Lower lobe of right lung (tissue), 2 donors: Measurements from ENCODE around the gene DENND2A. TPM values are rescaled to one million over a fixed set of nuclear protein-coding genes. Genes with fewer than 3 reads are reported as not detected.
"Not testable (repeated sequence)": the region's sequence is repeated elsewhere in the genome, so short reads cannot be mapped to it uniquely, and the experiment has no call there.

Experiments
- ATAC-seq, 2 donors: fragments of 200-7000 bp; cut with Tn5 transposase; one replicate each; pipeline ENCODE4 v1.9.1; 2020 to 2022; ENCODE audit warnings: mild to moderate bottlenecking in 2 of 2, moderate library complexity in 2 of 2
- DNase-seq: peaks from one replicate; pipeline ENCODE4 v3.0.0-alpha.2; 2020
- H3K27ac ChIP-seq: fragments of 200-600 bp; one replicate; pipeline ENCODE4 v1.8.0; 2022
- H3K27me3 ChIP-seq: fragments of 200-600 bp; one replicate; pipeline ENCODE4 v1.8.0; 2022; ENCODE audit warnings: low read depth
- H3K36me3 ChIP-seq: fragments of 200-600 bp; one replicate; pipeline ENCODE4 v1.8.0; 2022; ENCODE audit warnings: mild to moderate bottlenecking
- H3K4me1 ChIP-seq: fragments of 200-600 bp; one replicate; pipeline ENCODE4 v1.8.0; 2022
- H3K4me3 ChIP-seq: fragments of 200-600 bp; one replicate; pipeline ENCODE4 v1.8.0; 2022; ENCODE audit warnings: mild to moderate bottlenecking
- H3K9me3 ChIP-seq: fragments of 200-600 bp; one replicate; pipeline ENCODE4 v1.8.0; 2022
- intact Hi-C: fragments of 100-400 bp; cut with DNase I; formaldehyde crosslinking; loops from one replicate; pipeline ENCODE4 v1.11.0; 2022
- total RNA-seq: library from RNA; stranded (reverse); fragmentation: NEBNext Ultra II Directional; extraction: Animal tissue kit (Norgen Biotek cat#: 25700); gene quantifications from one replicate; pipeline ENCODE4 v1.2.1, GENCODE V29; 2021
- TF ChIP-seq, protein P1 (sequence below): fragments of 200-600 bp; IDR thresholded peaks from one replicate; pipeline ENCODE4 v1.8.0; 2022; ENCODE audit warnings: antibody characterized with exemption, mild to moderate bottlenecking
- donor health status: DM: no; HTN: yes; CAD: no; lungs with severe emphysema.

The DENND2A gene
- total RNA-seq, 1 donor from 2014 or later, result 19.0 TPM

- ATAC-seq, result peak; percentile 69 to 77
Measured at GRCh38 chr7:140646931-140647647, 6.5 kb upstream of the DENND2A start.

DNA sequence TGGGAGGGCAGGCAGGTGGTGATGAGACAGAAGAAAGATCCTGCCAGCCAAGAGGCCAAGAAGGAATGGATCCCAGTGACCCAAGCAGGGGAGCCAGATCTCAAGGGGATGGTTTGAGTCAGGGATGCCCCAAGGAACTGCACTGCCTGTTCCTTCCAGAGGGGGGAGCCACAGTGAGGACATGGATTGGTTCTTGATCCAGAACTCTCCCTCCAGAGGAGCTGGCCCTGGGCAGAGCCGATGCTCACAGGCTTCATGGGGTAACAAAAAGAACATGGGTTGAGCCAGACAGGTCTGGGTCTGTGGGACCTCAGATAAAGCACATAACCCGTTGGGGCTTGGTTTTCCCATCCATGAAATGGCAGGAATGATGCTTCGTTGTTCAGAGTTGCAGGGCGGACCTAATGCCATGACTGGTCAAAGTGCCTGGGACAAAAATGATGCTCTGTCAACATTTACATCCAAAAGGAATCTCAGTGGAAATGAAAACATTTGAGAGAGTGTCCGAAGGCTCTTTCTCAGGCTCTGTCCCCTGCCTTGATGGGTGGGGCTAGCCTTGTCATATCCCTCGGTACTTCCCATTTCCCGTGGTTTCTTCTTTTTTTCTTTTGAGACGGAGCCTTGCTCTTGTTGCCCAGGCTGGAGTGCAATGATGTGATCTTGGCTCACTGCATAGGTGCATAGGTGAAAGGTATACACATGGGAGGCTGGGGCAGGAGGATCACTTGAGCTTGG is 4.7 kb upstream of the DENND2A start:
- no peak overlapping the region for H3K27ac ChIP-seq
- ATAC-seq (no peak), DNase-seq (no peak)
- H3K4me3 ChIP-seq, result no peak overlapping the region
- H3K27me3 ChIP-seq, result peaks cover 23% of the 10 kb centered on the region
- H3K9me3 ChIP-seq, result no peaks in the 10 kb centered on the region
- intact Hi-C loops, result no loop called here
- peaks cover 11% of the 10 kb centered on the region for H3K4me1 ChIP-seq
- no peaks in the 10 kb centered on the region for H3K36me3 ChIP-seq
- TF ChIP-seq, protein P1, sequence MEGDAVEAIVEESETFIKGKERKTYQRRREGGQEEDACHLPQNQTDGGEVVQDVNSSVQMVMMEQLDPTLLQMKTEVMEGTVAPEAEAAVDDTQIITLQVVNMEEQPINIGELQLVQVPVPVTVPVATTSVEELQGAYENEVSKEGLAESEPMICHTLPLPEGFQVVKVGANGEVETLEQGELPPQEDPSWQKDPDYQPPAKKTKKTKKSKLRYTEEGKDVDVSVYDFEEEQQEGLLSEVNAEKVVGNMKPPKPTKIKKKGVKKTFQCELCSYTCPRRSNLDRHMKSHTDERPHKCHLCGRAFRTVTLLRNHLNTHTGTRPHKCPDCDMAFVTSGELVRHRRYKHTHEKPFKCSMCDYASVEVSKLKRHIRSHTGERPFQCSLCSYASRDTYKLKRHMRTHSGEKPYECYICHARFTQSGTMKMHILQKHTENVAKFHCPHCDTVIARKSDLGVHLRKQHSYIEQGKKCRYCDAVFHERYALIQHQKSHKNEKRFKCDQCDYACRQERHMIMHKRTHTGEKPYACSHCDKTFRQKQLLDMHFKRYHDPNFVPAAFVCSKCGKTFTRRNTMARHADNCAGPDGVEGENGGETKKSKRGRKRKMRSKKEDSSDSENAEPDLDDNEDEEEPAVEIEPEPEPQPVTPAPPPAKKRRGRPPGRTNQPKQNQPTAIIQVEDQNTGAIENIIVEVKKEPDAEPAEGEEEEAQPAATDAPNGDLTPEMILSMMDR, result peak; percentile 31

More at GRCh38 chr7:140646931-140647647, 6.5 kb upstream of the DENND2A start:
- Histone ChIP-seq H3K4me3 (no peak overlapping the region), H3K27me3 (peaks cover 13% of the 10 kb centered on the region), H3K27ac (no peak overlapping the region), H3K36me3 (no peaks in the 10 kb centered on the region), H3K9me3 (no peaks in the 10 kb centered on the region), H3K4me1 (peaks cover 5% of the 10 kb centered on the region)
- no peak for DNase-seq
- intact Hi-C loops, result no loop called here
- TF ChIP-seq, protein P1, result peak; percentile 50

DNA sequence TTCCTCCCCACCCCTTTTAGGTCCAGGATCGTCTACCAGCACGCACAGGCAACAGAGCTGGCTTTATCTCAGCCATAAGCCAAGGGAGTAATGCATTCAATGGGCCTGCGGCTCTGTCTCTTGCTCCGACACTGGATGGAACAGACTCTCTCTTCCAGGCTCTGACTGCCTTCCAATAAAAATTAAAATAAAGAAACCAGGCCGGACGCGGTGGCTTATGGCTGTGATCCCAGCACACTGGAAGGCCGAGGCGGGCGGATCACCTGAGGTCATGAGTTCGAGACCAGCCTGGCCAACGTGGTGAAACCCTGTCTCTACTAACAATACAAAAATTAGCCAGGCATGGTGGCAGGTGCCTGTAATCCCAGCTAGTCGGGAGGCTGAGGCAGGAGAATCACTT is 4.1 kb upstream of the DENND2A start:
- H3K4me3 ChIP-seq, H3K9me3 ChIP-seq, DNase-seq, intact Hi-C loops, H3K27ac ChIP-seq, ATAC-seq, H3K36me3 ChIP-seq: not testable (repeated sequence)
- Histone ChIP-seq H3K27me3 (peaks cover 28% of the 10 kb centered on the region), H3K4me1 (peaks cover 15% of the 10 kb centered on the region)

GRCh38 chr7:140643416-140643815 is 2.8 kb upstream of the DENND2A start:
- no peak overlapping the region for H3K4me3 ChIP-seq
- TF ChIP-seq, protein P1, result no peak
- no peaks in the 10 kb centered on the region for H3K9me3 ChIP-seq
- H3K36me3 ChIP-seq, result no peaks in the 10 kb centered on the region
- ATAC-seq, result no peak
- peaks cover 38% of the 10 kb centered on the region for H3K27me3 ChIP-seq
- no peak for DNase-seq
- intact Hi-C loops, result no loop called here
- H3K27ac ChIP-seq, result no peak overlapping the region
- H3K4me1 ChIP-seq, result peaks cover 21% of the 10 kb centered on the region

GRCh38 chr7:140641524-140642195 is 1.0 kb upstream of the DENND2A start:
- TF ChIP-seq, protein P1, result no peak
- DNase-seq, result no peak
- peak overlapping the region; percentile 55 for H3K4me3 ChIP-seq
- peaks cover 51% of the 10 kb centered on the region for H3K27me3 ChIP-seq
- H3K9me3 ChIP-seq, result no peaks in the 10 kb centered on the region
- no peaks in the 10 kb centered on the region for H3K36me3 ChIP-seq
- no peak for ATAC-seq
- peak overlapping the region; percentile 84 for H3K27ac ChIP-seq
- H3K4me1 ChIP-seq, result peaks cover 25% of the 10 kb centered on the region
- intact Hi-C loops, result no loop called here
